GM21825 (cell line): ENCODE results near the gene PSENEN.
"Not testable (repeated sequence)": the region's sequence is repeated elsewhere in the genome, so short reads cannot be mapped to it uniquely, and the experiment has no call there.

Source experiments
- ATAC-seq: cut with Tn5 transposase; IDR thresholded peaks from one replicate; pipeline ENCODE4 v1.9.1; 2021; ENCODE audit warnings: mild to moderate bottlenecking, moderate library complexity; ENCODE audit not compliant: unreplicated experiment

PSENEN gene

GRCh38 chr19:35787227-35787799 is 41.9 kb downstream of the PSENEN start:
- no peak for ATAC-seq

GRCh38 chr19:35788205-35788960 is 42.9 kb downstream of the PSENEN start:
- no peak for ATAC-seq

- no peak for ATAC-seq
These were observed 43.9 kb downstream of the PSENEN start for GRCh38 chr19:35789195-35789977.

- no peak for ATAC-seq
These were observed 44.8 kb downstream of the PSENEN start for GRCh38 chr19:35789978-35790944.

- no peak for ATAC-seq
These were observed 45.7 kb downstream of the PSENEN start for GRCh38 chr19:35790981-35791813.

- ATAC-seq: no peak
These were observed 46.4 kb downstream of the PSENEN start for GRCh38 chr19:35791814-35792279.

GRCh38 chr19:35792312-35792711 is 46.9 kb downstream of the PSENEN start:
- ATAC-seq: no peak

- no peak for ATAC-seq
These were observed 47.4 kb downstream of the PSENEN start for GRCh38 chr19:35792888-35793287.

GRCh38 chr19:35793381-35794165 is 48.1 kb downstream of the PSENEN start:
- ATAC-seq: no peak

GRCh38 chr19:35795564-35795963 is 50.1 kb downstream of the PSENEN start:
- not testable (repeated sequence) for ATAC-seq
